Astrocyte (in vitro differentiated cells and primary cell): ENCODE data around the gene DBX2. TPM values are rescaled to one million over a fixed set of nuclear protein-coding genes. Genes with fewer than 3 reads are reported as not detected.

Experiments used
- DNase-seq: peaks from one replicate; pipeline ENCODE4 v3.0.0-alpha.2; 2010; ENCODE audit warnings: low read depth
- FAIRE-seq: peaks from 2 replicates; lab custom pipeline; 2011; peaks lifted over from hg19 to GRCh38; lab: Jason Lieb, UNC
- H2AFZ ChIP-seq: 2 replicates; pipeline ENCODE4 v1.6.0; 2012; ENCODE audit warnings: low read depth, low read length, inconsistent platforms
- H3K27ac ChIP-seq: 2 replicates; pipeline ENCODE4 v1.5.1; 2011; ENCODE audit warnings: low read depth, low read length, inconsistent platforms
- H3K27me3 ChIP-seq: 2 replicates; pipeline ENCODE4 v1.6.0; 2011; ENCODE audit warnings: low read length, inconsistent platforms; ENCODE audit not compliant: insufficient read depth
- H3K36me3 ChIP-seq: 2 replicates; pipeline ENCODE4 v1.5.1; 2011; ENCODE audit warnings: low read length, inconsistent platforms; ENCODE audit not compliant: insufficient read depth
- H3K4me1 ChIP-seq: 2 replicates; pipeline ENCODE4 v1.5.1; 2011; ENCODE audit warnings: low read length, inconsistent platforms; ENCODE audit not compliant: insufficient read depth
- H3K4me2 ChIP-seq: 2 replicates; pipeline ENCODE4 v1.6.0; 2012; ENCODE audit warnings: low read length, inconsistent platforms
- H3K4me3 ChIP-seq: 2 replicates; pipeline ENCODE4 v1.5.1; 2011; ENCODE audit warnings: low read depth, mild to moderate bottlenecking, low read length, inconsistent platforms; ENCODE audit not compliant: insufficient read depth
- H3K79me2 ChIP-seq: 2 replicates; pipeline ENCODE4 v1.6.0; 2012; ENCODE audit warnings: mild to moderate bottlenecking, low read length, inconsistent platforms; ENCODE audit not compliant: insufficient read depth
- H3K9ac ChIP-seq: 2 replicates; pipeline ENCODE4 v1.6.0; 2012; ENCODE audit warnings: mild to moderate bottlenecking, low read length, inconsistent platforms
- H3K9me3 ChIP-seq: 2 replicates; pipeline ENCODE4 v1.5.1; 2012; ENCODE audit warnings: low read depth, mild to moderate bottlenecking, low read length, inconsistent platforms; ENCODE audit not compliant: insufficient read depth
- H4K20me1 ChIP-seq: 2 replicates; pipeline ENCODE4 v1.6.0; 2012; ENCODE audit warnings: low read length, inconsistent platforms; ENCODE audit not compliant: insufficient read depth
- H3K27ac Mint-ChIP-seq: one replicate; pipeline ENCODE4 v1.8.0; 2021; ENCODE audit warnings: mild to moderate bottlenecking, mixed read lengths; ENCODE audit not compliant: unreplicated experiment
- H3K27me3 Mint-ChIP-seq: one replicate; pipeline ENCODE4 v1.8.0; 2021; ENCODE audit warnings: low read depth, mixed read lengths; ENCODE audit not compliant: unreplicated experiment
- H3K36me3 Mint-ChIP-seq: one replicate; pipeline ENCODE4 v1.8.0; 2021; ENCODE audit warnings: low read depth, mixed read lengths; ENCODE audit not compliant: unreplicated experiment
- H3K4me1 Mint-ChIP-seq: one replicate; pipeline ENCODE4 v1.8.0; 2021; ENCODE audit warnings: low read depth, mixed read lengths; ENCODE audit not compliant: unreplicated experiment
- H3K4me3 Mint-ChIP-seq: one replicate; pipeline ENCODE4 v1.8.0; 2021; ENCODE audit warnings: mild to moderate bottlenecking, moderate library complexity, mixed read lengths; ENCODE audit not compliant: unreplicated experiment
- H3K9me3 Mint-ChIP-seq: one replicate; pipeline ENCODE4 v1.8.0; 2021; ENCODE audit warnings: mild to moderate bottlenecking, mixed read lengths; ENCODE audit not compliant: unreplicated experiment
- EZH2 ChIP-seq: IDR thresholded peaks from 2 replicates; pipeline ENCODE4 v1.6.1; 2012; ENCODE audit warnings: mild to moderate bottlenecking, low read length, inconsistent platforms; ENCODE audit not compliant: insufficient read depth
- total RNA-seq: library from RNA; stranded (reverse); gene quantifications from 2 replicates; pipeline ENCODE4 v1.2.1, GENCODE V29; 2021
- TF ChIP-seq, protein P1 (sequence below): IDR thresholded peaks from 2 replicates; pipeline ENCODE4 v1.5.1; 2011; ENCODE audit warnings: low read depth, mild to moderate bottlenecking, inconsistent platforms, low read length, moderate library complexity; ENCODE audit not compliant: insufficient read depth

The DBX2 gene
- total RNA-seq, 1 donor from 2014 or later: not detected

DNA sequence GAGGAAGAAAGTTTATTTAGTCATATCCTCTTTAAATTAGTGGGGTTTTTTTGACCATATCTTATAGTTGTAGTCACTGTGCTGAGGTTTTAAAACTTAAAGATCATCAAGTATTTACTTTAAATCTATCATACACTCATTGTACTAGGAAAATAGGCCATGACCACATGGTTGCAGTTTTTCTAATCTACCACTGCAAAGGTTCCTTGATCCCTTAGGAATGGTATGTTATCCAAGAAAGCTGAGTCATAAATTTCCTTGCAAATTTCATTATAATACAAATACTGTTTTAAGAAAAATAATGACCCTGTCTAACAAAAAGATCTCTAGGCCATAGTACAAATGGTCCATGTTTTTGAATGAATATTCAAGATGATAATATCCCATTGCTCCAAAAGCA lies 74.7 kb downstream of the DBX2 start:
- Mint-ChIP-seq H3K9me3 (no peaks in the 10 kb centered on the region), H3K4me1 (no peaks in the 10 kb centered on the region), H3K4me3 (no peak overlapping the region), H3K27ac (no peak overlapping the region), H3K36me3 (no peaks in the 10 kb centered on the region), H3K27me3 (no peaks in the 10 kb centered on the region)
- no peaks in the 10 kb centered on the region for H3K4me1 ChIP-seq
- no peak overlapping the region for H3K27ac ChIP-seq
- TF ChIP-seq EZH2: no peak
- TF ChIP-seq, protein P1, sequence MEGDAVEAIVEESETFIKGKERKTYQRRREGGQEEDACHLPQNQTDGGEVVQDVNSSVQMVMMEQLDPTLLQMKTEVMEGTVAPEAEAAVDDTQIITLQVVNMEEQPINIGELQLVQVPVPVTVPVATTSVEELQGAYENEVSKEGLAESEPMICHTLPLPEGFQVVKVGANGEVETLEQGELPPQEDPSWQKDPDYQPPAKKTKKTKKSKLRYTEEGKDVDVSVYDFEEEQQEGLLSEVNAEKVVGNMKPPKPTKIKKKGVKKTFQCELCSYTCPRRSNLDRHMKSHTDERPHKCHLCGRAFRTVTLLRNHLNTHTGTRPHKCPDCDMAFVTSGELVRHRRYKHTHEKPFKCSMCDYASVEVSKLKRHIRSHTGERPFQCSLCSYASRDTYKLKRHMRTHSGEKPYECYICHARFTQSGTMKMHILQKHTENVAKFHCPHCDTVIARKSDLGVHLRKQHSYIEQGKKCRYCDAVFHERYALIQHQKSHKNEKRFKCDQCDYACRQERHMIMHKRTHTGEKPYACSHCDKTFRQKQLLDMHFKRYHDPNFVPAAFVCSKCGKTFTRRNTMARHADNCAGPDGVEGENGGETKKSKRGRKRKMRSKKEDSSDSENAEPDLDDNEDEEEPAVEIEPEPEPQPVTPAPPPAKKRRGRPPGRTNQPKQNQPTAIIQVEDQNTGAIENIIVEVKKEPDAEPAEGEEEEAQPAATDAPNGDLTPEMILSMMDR: no peak
- DNase-seq: no peak
- no peak overlapping the region for H3K4me3 ChIP-seq
- H4K20me1 ChIP-seq: no peaks in the 10 kb centered on the region
- H3K4me2 ChIP-seq: no peak overlapping the region
- no peaks in the 10 kb centered on the region for H3K9me3 ChIP-seq
- no peak for FAIRE-seq
- H3K27me3 ChIP-seq: no peaks in the 10 kb centered on the region
- no peaks in the 10 kb centered on the region for H3K36me3 ChIP-seq
- no peaks in the 10 kb centered on the region for H3K79me2 ChIP-seq
- H2AFZ ChIP-seq: no peak overlapping the region
- no peak overlapping the region for H3K9ac ChIP-seq

DNA sequence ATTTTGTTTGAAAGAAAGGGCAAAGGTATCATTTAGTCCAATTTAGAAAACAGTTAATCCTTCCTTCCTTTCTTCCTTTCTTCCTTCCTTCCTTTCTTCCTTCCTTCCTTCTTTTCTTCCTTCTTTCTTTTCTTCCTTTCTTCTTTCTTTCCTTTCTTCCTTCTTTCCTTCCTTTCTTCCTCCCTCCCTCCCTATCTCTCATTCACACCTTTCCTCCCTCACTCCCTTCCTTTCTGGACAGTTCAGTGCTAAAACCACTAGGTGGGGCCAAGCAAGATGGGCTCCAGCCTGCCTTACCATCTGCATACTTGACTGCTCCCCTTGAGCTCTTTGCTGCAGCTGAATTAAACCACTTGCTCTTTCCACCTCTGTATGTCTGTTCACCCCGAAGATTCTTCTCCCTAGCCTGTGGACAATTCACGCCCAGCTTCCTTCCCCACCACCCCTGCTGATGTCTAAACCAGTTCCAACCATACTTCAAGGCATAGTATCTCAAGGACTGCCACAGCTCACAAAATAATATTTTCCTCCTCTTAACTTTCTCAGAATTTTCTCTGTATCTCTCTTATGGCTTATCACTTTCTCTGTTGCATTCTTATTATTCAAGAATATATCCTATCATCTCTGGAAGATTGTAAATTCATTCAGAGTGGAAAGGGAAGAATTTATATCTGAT lies 78.0 kb downstream of the DBX2 start:
- H3K36me3 Mint-ChIP-seq: no peaks in the 10 kb centered on the region
- no peak overlapping the region for H3K27ac Mint-ChIP-seq
- Histone ChIP-seq H3K79me2 (no peaks in the 10 kb centered on the region), H3K27ac (no peak overlapping the region), H3K27me3 (no peaks in the 10 kb centered on the region), H4K20me1 (no peaks in the 10 kb centered on the region), H3K9me3 (no peaks in the 10 kb centered on the region), H3K4me2 (no peak overlapping the region), H3K36me3 (no peaks in the 10 kb centered on the region), H3K4me3 (no peak overlapping the region), H3K4me1 (no peaks in the 10 kb centered on the region), H3K9ac (no peak overlapping the region), H2AFZ (no peak overlapping the region)
- DNase-seq (no peak), FAIRE-seq (no peak)
- H3K27me3 Mint-ChIP-seq: no peaks in the 10 kb centered on the region
- no peak overlapping the region for H3K4me3 Mint-ChIP-seq
- TF ChIP-seq, protein P1: no peak
- TF ChIP-seq EZH2: no peak
- no peaks in the 10 kb centered on the region for H3K9me3 Mint-ChIP-seq
- H3K4me1 Mint-ChIP-seq: no peaks in the 10 kb centered on the region

DNA sequence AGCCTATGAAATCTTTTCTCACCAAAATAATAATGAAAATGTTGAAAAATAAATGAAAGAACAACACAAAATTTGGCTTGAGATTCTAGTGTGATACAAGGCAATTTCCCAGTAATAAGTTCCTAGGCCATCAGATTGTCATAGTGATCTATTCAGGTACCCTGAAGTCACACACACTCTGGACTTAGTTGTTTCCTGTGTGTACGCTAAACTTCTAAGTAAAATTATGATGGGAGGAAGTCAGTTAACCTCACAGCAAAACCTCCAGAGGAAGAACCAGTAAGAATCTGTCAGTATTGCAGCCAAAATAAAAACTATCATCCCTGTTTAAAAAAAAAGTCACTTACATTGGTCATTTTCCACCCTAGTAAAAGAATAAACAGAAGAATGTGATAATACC lies 81.9 kb downstream of the DBX2 start:
- Histone ChIP-seq H2AFZ (no peak overlapping the region), H3K9ac (no peak overlapping the region), H3K4me2 (no peak overlapping the region), H3K79me2 (no peaks in the 10 kb centered on the region), H3K4me1 (no peaks in the 10 kb centered on the region), H3K4me3 (no peak overlapping the region), H3K9me3 (no peaks in the 10 kb centered on the region), H4K20me1 (no peaks in the 10 kb centered on the region), H3K27me3 (no peaks in the 10 kb centered on the region), H3K36me3 (no peaks in the 10 kb centered on the region), H3K27ac (no peak overlapping the region)
- H3K27ac Mint-ChIP-seq: no peak overlapping the region
- H3K27me3 Mint-ChIP-seq: no peaks in the 10 kb centered on the region
- H3K4me1 Mint-ChIP-seq: no peaks in the 10 kb centered on the region
- peaks cover 7% of the 10 kb centered on the region for H3K9me3 Mint-ChIP-seq
- DNase-seq (no peak), FAIRE-seq (no peak)
- no peak overlapping the region for H3K4me3 Mint-ChIP-seq
- no peaks in the 10 kb centered on the region for H3K36me3 Mint-ChIP-seq
- TF ChIP-seq, protein P1: no peak
- TF ChIP-seq EZH2: no peak
